ENCODE results near the gene OR10AD1. TPM values are rescaled to one million over a fixed set of nuclear protein-coding genes. Genes with fewer than 3 reads are reported as not detected.

The OR10AD1 gene
- total and polyA plus RNA-seq, 2 experiments from 2014 or later, result not detected

DNA sequence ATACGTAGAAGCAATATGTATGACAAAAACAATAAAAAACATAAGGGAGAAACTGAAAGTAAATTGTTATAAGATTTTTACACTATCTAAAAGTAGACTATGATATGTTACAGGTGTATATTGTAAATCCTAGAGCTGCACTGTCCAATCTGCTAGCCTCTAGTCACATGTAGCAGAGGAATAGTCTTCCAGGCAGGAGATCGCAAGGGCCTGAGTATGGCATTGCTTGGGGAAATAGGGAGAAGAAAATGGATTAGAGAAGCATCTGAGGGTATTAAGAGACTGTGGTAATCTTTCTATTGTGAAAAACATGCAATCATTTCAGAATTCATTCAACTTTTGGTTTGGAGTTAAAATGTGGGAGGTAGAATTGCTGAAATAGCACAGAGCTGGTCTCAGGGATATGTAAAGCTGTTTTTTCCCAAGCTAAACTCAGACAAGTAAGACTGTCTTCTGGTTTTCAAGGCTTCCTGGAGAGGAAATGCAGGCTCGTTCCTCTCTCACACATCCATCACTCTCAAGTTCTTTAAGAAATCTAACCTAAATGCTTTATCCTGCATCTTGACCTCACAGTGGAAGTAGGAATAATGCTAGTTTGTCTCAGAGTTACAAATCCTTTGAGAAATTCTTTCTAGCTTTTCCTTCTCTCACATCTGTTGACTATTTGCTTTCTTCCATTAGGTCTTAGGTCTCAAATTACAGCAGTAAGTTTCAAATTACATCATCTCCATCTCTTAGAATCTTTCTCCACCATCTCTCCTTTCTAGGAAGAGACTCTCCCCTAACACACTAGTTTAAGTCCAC lies 27.3 kb downstream of the OR10AD1 start:
- no peak for TF ChIP-seq EZH2phosphoT487 (IDR thresholded peaks at IDR 0.05; ENCODE audit: insufficient read depth, low read depth)
- TF ChIP-seq EZH2 (IDR thresholded peaks at IDR 0.05; ENCODE audit: insufficient read depth, poor library complexity, severe bottlenecking), result no peak
- Histone ChIP-seq H3K36me3 (ENCODE audit: low read depth) (no peaks in the 10 kb centered on the region), H3K4me1 (ENCODE audit: insufficient read depth) (peaks cover 13% of the 10 kb centered on the region), H3K27me3 (replicated peaks; ENCODE audit: insufficient read depth) (peaks cover 18% of the 10 kb centered on the region; the same call in 1 of the 2 replicates), H3K27ac (peak overlapping the region; percentile 3; the same call in 1 of the 2 replicates), H3K79me2 (ENCODE audit: insufficient read depth) (no peaks in the 10 kb centered on the region), H3F3A (ENCODE audit: insufficient read depth) (peaks cover 13% of the 10 kb centered on the region), H2AFZ (peak overlapping the region; percentile 78), H3K9ac (peak overlapping the region; percentile 28), H4K20me1 (ENCODE audit: insufficient read depth) (no peaks in the 10 kb centered on the region), H3K9me3 (ENCODE audit: low read depth) (no peaks in the 10 kb centered on the region), H3K9me2 (ENCODE audit: insufficient read depth) (no peaks in the 10 kb centered on the region), H3K4me2 (ENCODE audit: unreplicated experiment) (peak overlapping the region; percentile 65), H3K4me3 (peak overlapping the region; percentile 22)
- DNase-seq, result peak; percentile 42
- in situ Hi-C loops (cut with MboI), result no loop called here
- WGBS, 2 experiments (ENCODE audit: low coverage in 1 of 2, low lambda C conversion rate in 2 of 2, missing lambda C conversion rate in 2 of 2), result 28 to 34% methylated on average over 3 of the region's 3 CpGs

- H3K79me2 ChIP-seq (ENCODE audit: insufficient read depth), result no peaks in the 10 kb centered on the region
- no peaks in the 10 kb centered on the region for H3K36me3 ChIP-seq (ENCODE audit: low read depth)
- H3K4me3 ChIP-seq, result no peak overlapping the region
- no peak overlapping the region for H2AFZ ChIP-seq
- H3K4me2 ChIP-seq (ENCODE audit: unreplicated experiment), result no peak overlapping the region
- H3K9ac ChIP-seq, result no peak overlapping the region
- H3K27me3 ChIP-seq (replicated peaks; ENCODE audit: insufficient read depth), result no peaks in the 10 kb centered on the region
- H3K9me3 ChIP-seq (ENCODE audit: low read depth), result no peaks in the 10 kb centered on the region
- H3F3A ChIP-seq (ENCODE audit: insufficient read depth), result no peaks in the 10 kb centered on the region
- DNase-seq, result no peak
- WGBS, 2 experiments (ENCODE audit: low coverage in 1 of 2, low lambda C conversion rate in 2 of 2, missing lambda C conversion rate in 2 of 2), result 79 to 82% methylated on average over 19 of the region's 19 CpGs
- in situ Hi-C loops (cut with MboI), result no loop called here
- H3K4me1 ChIP-seq (ENCODE audit: insufficient read depth), result no peaks in the 10 kb centered on the region
- no peak overlapping the region for H3K27ac ChIP-seq
- TF ChIP-seq EZH2 (IDR thresholded peaks at IDR 0.05; ENCODE audit: insufficient read depth, poor library complexity, severe bottlenecking) (no peak), EZH2phosphoT487 (IDR thresholded peaks at IDR 0.05; ENCODE audit: insufficient read depth, low read depth) (no peak)
- H3K9me2 ChIP-seq (ENCODE audit: insufficient read depth), result no peaks in the 10 kb centered on the region
- H4K20me1 ChIP-seq (ENCODE audit: insufficient read depth), result no peaks in the 10 kb centered on the region
Measured at GRCh38 chr12:48169011-48169410, 34.1 kb downstream of the OR10AD1 start.

GRCh38 chr12:48165089-48165981 lies 37.8 kb downstream of the OR10AD1 start:
- DNase-seq, result peak; percentile 66
- H3F3A ChIP-seq (ENCODE audit: insufficient read depth), result no peaks in the 10 kb centered on the region
- H2AFZ ChIP-seq, result no peak overlapping the region
- WGBS, 2 experiments (ENCODE audit: low coverage in 1 of 2, low lambda C conversion rate in 2 of 2, missing lambda C conversion rate in 2 of 2), result 0% methylated on average over 2 of the region's 2 CpGs
- H3K79me2 ChIP-seq (ENCODE audit: insufficient read depth), result no peaks in the 10 kb centered on the region
- in situ Hi-C loops (cut with MboI), result no loop called here
- H3K4me1 ChIP-seq (ENCODE audit: insufficient read depth), result no peaks in the 10 kb centered on the region
- no peaks in the 10 kb centered on the region for H3K36me3 ChIP-seq (ENCODE audit: low read depth)
- no peaks in the 10 kb centered on the region for H3K9me2 ChIP-seq (ENCODE audit: insufficient read depth)
- H3K9ac ChIP-seq, result no peak overlapping the region
- TF ChIP-seq EZH2 (IDR thresholded peaks at IDR 0.05; ENCODE audit: insufficient read depth, poor library complexity, severe bottlenecking), result no peak
- TF ChIP-seq EZH2phosphoT487 (IDR thresholded peaks at IDR 0.05; ENCODE audit: insufficient read depth, low read depth), result no peak
- no peaks in the 10 kb centered on the region for H3K27me3 ChIP-seq (replicated peaks; ENCODE audit: insufficient read depth)
- no peaks in the 10 kb centered on the region for H3K9me3 ChIP-seq (ENCODE audit: low read depth)
- no peaks in the 10 kb centered on the region for H4K20me1 ChIP-seq (ENCODE audit: insufficient read depth)
- H3K27ac ChIP-seq, result no peak overlapping the region
- no peak overlapping the region for H3K4me2 ChIP-seq (ENCODE audit: unreplicated experiment)
- H3K4me3 ChIP-seq, result no peak overlapping the region

DNA sequence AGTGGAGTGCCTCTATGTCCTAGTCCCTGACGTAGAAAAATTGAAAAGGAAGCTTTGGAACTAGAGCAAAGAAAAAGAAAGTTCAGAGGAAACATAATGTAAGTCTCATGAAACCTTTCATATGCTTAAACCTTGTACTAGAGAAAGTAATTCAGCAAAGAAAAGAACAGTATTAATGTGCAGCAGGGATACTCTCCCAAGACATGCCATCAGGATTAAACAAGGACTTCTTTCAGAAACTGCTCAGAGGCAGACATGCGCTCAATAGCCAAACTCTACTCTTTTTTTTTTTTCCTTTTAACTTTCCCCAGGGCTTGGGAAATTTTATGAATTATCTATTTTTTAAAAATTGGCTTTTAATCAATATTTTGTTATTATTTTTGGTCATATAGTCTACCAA lies 38.6 kb downstream of the OR10AD1 start:
- DNase-seq, result no peak
- H4K20me1 ChIP-seq (ENCODE audit: insufficient read depth), result no peaks in the 10 kb centered on the region
- TF ChIP-seq EZH2 (IDR thresholded peaks at IDR 0.05; ENCODE audit: insufficient read depth, poor library complexity, severe bottlenecking) (no peak), EZH2phosphoT487 (IDR thresholded peaks at IDR 0.05; ENCODE audit: insufficient read depth, low read depth) (no peak)
- H3K27me3 ChIP-seq (replicated peaks; ENCODE audit: insufficient read depth), result no peaks in the 10 kb centered on the region
- in situ Hi-C loops (cut with MboI), result no loop called here
- H3F3A ChIP-seq (ENCODE audit: insufficient read depth), result no peaks in the 10 kb centered on the region
- H3K4me2 ChIP-seq (ENCODE audit: unreplicated experiment), result no peak overlapping the region
- H3K9me2 ChIP-seq (ENCODE audit: insufficient read depth), result no peaks in the 10 kb centered on the region
- no peaks in the 10 kb centered on the region for H3K36me3 ChIP-seq (ENCODE audit: low read depth)
- no peaks in the 10 kb centered on the region for H3K79me2 ChIP-seq (ENCODE audit: insufficient read depth)
- WGBS, 2 experiments (ENCODE audit: low coverage in 1 of 2, low lambda C conversion rate in 2 of 2, missing lambda C conversion rate in 2 of 2), result 58 to 61% methylated on average over 2 of the region's 2 CpGs
- no peaks in the 10 kb centered on the region for H3K9me3 ChIP-seq (ENCODE audit: low read depth)
- no peak overlapping the region for H3K9ac ChIP-seq
- no peak overlapping the region for H3K27ac ChIP-seq
- H3K4me1 ChIP-seq (ENCODE audit: insufficient read depth), result no peaks in the 10 kb centered on the region
- no peak overlapping the region for H2AFZ ChIP-seq
- H3K4me3 ChIP-seq, result no peak overlapping the region

All from GM23248 (cell line).